SK-N-SH treated with all-trans-retinoic acid at 6 μM for 48 hours (cell line): ENCODE data around the gene TK1.

Experiments used
- ATAC-seq: fragments of 200-7000 bp; cut with Tn5 transposase; 3 replicates; pipeline ENCODE4 v1.9.1; 2020; ENCODE audit warnings: mild to moderate bottlenecking, moderate library complexity
- BACH2 ChIP-seq: fragments of 250-450 bp; sonication (Bioruptor Pico); IDR thresholded peaks from 2 replicates; pipeline ENCODE4 v1.9.0; 2021; ENCODE audit warnings: mild to moderate bottlenecking, borderline replicate concordance
- CREB5 ChIP-seq: fragments of 250-450 bp; sonication (Bioruptor Pico); IDR thresholded peaks from 2 replicates; pipeline ENCODE4 v1.5.1; 2020; ENCODE audit warnings: low read depth, mild to moderate bottlenecking, moderate library complexity
- CSDC2 ChIP-seq: fragments of 250-450 bp; sonication (Bioruptor Pico); IDR thresholded peaks from 2 replicates; pipeline ENCODE4 v1.5.0; 2020; ENCODE audit warnings: mild to moderate bottlenecking, moderate library complexity
- CSRNP3 ChIP-seq: fragments of 250-450 bp; sonication (Bioruptor Pico); IDR thresholded peaks from 2 replicates; pipeline ENCODE4 v1.5.1; 2021; ENCODE audit warnings: mild to moderate bottlenecking, moderate library complexity
- ESRRG ChIP-seq: fragments of 250-450 bp; sonication (Bioruptor Pico); IDR thresholded peaks from 2 replicates; pipeline ENCODE4 v1.6.1; 2021; ENCODE audit warnings: mild to moderate bottlenecking
- GLIS3 ChIP-seq: fragments of 250-450 bp; sonication (Bioruptor Pico); IDR thresholded peaks from 2 replicates; pipeline ENCODE4 v1.5.0; 2020; ENCODE audit warnings: mild to moderate bottlenecking, moderate library complexity
- ISL1 ChIP-seq: fragments of 250-450 bp; sonication (Bioruptor Pico); IDR thresholded peaks from 2 replicates; pipeline ENCODE4 v2.1.2; 2022; ENCODE audit warnings: mild to moderate bottlenecking, moderate library complexity
- OSR1 ChIP-seq: fragments of 250-450 bp; sonication (Bioruptor Pico); IDR thresholded peaks from 2 replicates; pipeline ENCODE4 v1.8.0; 2022; ENCODE audit warnings: moderate library complexity, mild to moderate bottlenecking, inconsistent platforms
- PATZ1 ChIP-seq: fragments of 250-450 bp; sonication (Bioruptor Pico); IDR thresholded peaks from 2 replicates; pipeline ENCODE4 v1.8.0; 2020; ENCODE audit warnings: mild to moderate bottlenecking, moderate library complexity, borderline replicate concordance
- POU6F1 ChIP-seq: fragments of 250-450 bp; sonication (Bioruptor Pico); IDR thresholded peaks from 2 replicates; pipeline ENCODE4 v1.8.0; 2021; ENCODE audit warnings: low read depth, mild to moderate bottlenecking, moderate library complexity, borderline replicate concordance
- PPARA ChIP-seq: fragments of 250-450 bp; sonication (Bioruptor Pico); IDR thresholded peaks from 2 replicates; pipeline ENCODE4 v1.5.0; 2020; ENCODE audit warnings: mild to moderate bottlenecking, borderline replicate concordance
- RARB ChIP-seq: fragments of 250-450 bp; sonication (Bioruptor Pico); IDR thresholded peaks from 2 replicates; pipeline ENCODE4 v1.8.0; 2021; ENCODE audit warnings: mild to moderate bottlenecking, moderate library complexity
- SNAI2 ChIP-seq: fragments of 250-450 bp; sonication (Bioruptor Pico); IDR thresholded peaks from 2 replicates; pipeline ENCODE4 v1.5.0; 2020; ENCODE audit warnings: mild to moderate bottlenecking, moderate library complexity
- TCF4 ChIP-seq: fragments of 250-450 bp; sonication (Bioruptor Pico); IDR thresholded peaks from 2 replicates; pipeline ENCODE4 v1.8.0; 2021; ENCODE audit warnings: mild to moderate bottlenecking, moderate library complexity, borderline replicate concordance
- TOX ChIP-seq: fragments of 250-450 bp; sonication (Bioruptor Pico); IDR thresholded peaks from 2 replicates; pipeline ENCODE4 v1.8.0; 2021; ENCODE audit warnings: mild to moderate bottlenecking, moderate library complexity, borderline replicate concordance
- TSHZ2 ChIP-seq: fragments of 250-450 bp; sonication (Bioruptor Pico); IDR thresholded peaks from 2 replicates; pipeline ENCODE4 v1.5.0; 2020; ENCODE audit warnings: mild to moderate bottlenecking, moderate library complexity
- ZC3H10 ChIP-seq: fragments of 250-450 bp; sonication (Bioruptor Pico); IDR thresholded peaks from 2 replicates; pipeline ENCODE4 v1.5.1; 2021; ENCODE audit warnings: mild to moderate bottlenecking, moderate library complexity
- ZFP3 ChIP-seq: fragments of 250-450 bp; sonication (Bioruptor Pico); IDR thresholded peaks from 2 replicates; pipeline ENCODE4 v1.5.0; 2020; ENCODE audit warnings: mild to moderate bottlenecking, moderate library complexity
- ZFP30 ChIP-seq: fragments of 450-650 bp; formaldehyde crosslinking; IDR thresholded peaks from 2 replicates; pipeline ENCODE4 v1.5.0; 2022; ENCODE audit warnings: mild to moderate bottlenecking, moderate library complexity
- ZNF565 ChIP-seq: fragments of 450-650 bp; formaldehyde crosslinking; conservative IDR thresholded peaks from 2 replicates; pipeline ENCODE4 v1.5.0; 2020; ENCODE audit warnings: low read depth, mild to moderate bottlenecking, moderate library complexity
- ZNF70 ChIP-seq: fragments of 450-650 bp; formaldehyde crosslinking; IDR thresholded peaks from 2 replicates; pipeline ENCODE4 v1.5.0; 2020; ENCODE audit warnings: mild to moderate bottlenecking, moderate library complexity
- ZNF8 ChIP-seq: fragments of 450-650 bp; formaldehyde crosslinking; IDR thresholded peaks from 2 replicates; pipeline ENCODE4 v1.5.0; 2020; ENCODE audit warnings: mild to moderate bottlenecking, moderate library complexity

TK1 gene

GRCh38 chr17:78151514-78152008 lies 35.3 kb downstream of the TK1 start:
- peak; percentile 24; the same call in 1 of the 3 replicates for ATAC-seq
- TF ChIP-seq PATZ1 (CRISPR knock-in tag): no peak
- TF ChIP-seq TCF4 (CRISPR knock-in tag): no peak
- TF ChIP-seq, all 23 proteins: peak for 0

GRCh38 chr17:78148286-78149016 lies 38.4 kb downstream of the TK1 start:
- no peak for ATAC-seq
- TF ChIP-seq ZNF70 (CRISPR knock-in tag) (no peak), RARB (CRISPR knock-in tag) (no peak), CREB5 (CRISPR knock-in tag) (no peak), SNAI2 (CRISPR knock-in tag) (no peak), TOX (CRISPR knock-in tag) (no peak), BACH2 (CRISPR knock-in tag) (no peak), ZFP30 (CRISPR knock-in tag) (no peak), ZNF565 (no peak), POU6F1 (no peak), CSRNP3 (CRISPR knock-in tag) (no peak), ZC3H10 (CRISPR knock-in tag) (no peak)

- TF ChIP-seq SNAI2 (CRISPR knock-in tag): no peak
- TF ChIP-seq CSDC2: no peak
- TF ChIP-seq POU6F1: no peak
- TF ChIP-seq OSR1 (CRISPR knock-in tag): no peak
- TF ChIP-seq RARB (CRISPR knock-in tag): no peak
- TF ChIP-seq TSHZ2 (CRISPR knock-in tag): no peak
- no peak for TF ChIP-seq ZFP3 (CRISPR knock-in tag)
- TF ChIP-seq CREB5 (CRISPR knock-in tag): no peak
- TF ChIP-seq ISL1 (CRISPR knock-in tag): no peak
- no peak for TF ChIP-seq ZC3H10 (CRISPR knock-in tag)
- TF ChIP-seq PPARA: no peak
- no peak for TF ChIP-seq ZFP30 (CRISPR knock-in tag)
- no peak for TF ChIP-seq GLIS3 (CRISPR knock-in tag)
- TF ChIP-seq ESRRG (CRISPR knock-in tag): no peak
- no peak for TF ChIP-seq TCF4 (CRISPR knock-in tag)
- TF ChIP-seq ZNF8 (CRISPR knock-in tag): no peak
- no peak for TF ChIP-seq CSRNP3 (CRISPR knock-in tag)
- no peak for TF ChIP-seq ZNF565
- no peak for ATAC-seq
These were observed 39.4 kb downstream of the TK1 start for GRCh38 chr17:78147315-78147998.
